OCI-LY7 (cell line): Measurements from ENCODE around the gene FTH1. TPM values are rescaled to one million over a fixed set of nuclear protein-coding genes. Genes with fewer than 3 reads are reported as not detected.

ENCODE experiments used
- BruUV-seq: library from RNA; stranded (reverse); fragments of 400-500 nt; replicated peaks from 2 replicates; lab custom pipeline; 2021; lab: Mats Ljungman, UMichigan
- CTCF ChIA-PET: fragments of 300-600 bp; sonication (Branson Sonifier 250); formaldehyde crosslinking; loops from one replicate; lab custom pipeline; 2022; ENCODE audit warnings: antibody characterized with exemption; ENCODE audit not compliant: unreplicated experiment; lab: Charles Lee
- POLR2A ChIA-PET: fragments of 300-600 bp; sonication (Branson Sonifier 250); formaldehyde crosslinking; loops from one replicate; lab custom pipeline; 2022; ENCODE audit warnings: antibody characterized with exemption; lab: Charles Lee
- DNase-seq: peaks from one replicate; pipeline ENCODE4 v3.0.0-alpha.2; 2015; ENCODE audit warnings: low spot score
- H2AFZ ChIP-seq: fragments of 200-600 bp; sonication (generic), shearing (Covaris generic); 2 replicates; pipeline ENCODE4 v1.6.1; 2014; ENCODE audit warnings: mild to moderate bottlenecking, antibody characterized with exemption, low read length, moderate library complexity
- H3K27ac ChIP-seq: fragments of 200-600 bp; sonication (generic); 2 replicates; pipeline ENCODE4 v1.5.1; 2014; ENCODE audit warnings: mixed run types, low read depth, mild to moderate bottlenecking, moderate library complexity, low read length, inconsistent platforms; ENCODE audit not compliant: poor library complexity, severe bottlenecking
- H3K36me3 ChIP-seq: fragments of 200-600 bp; sonication (generic); 2 replicates; pipeline ENCODE4 v1.6.1; 2014; ENCODE audit warnings: mild to moderate bottlenecking, antibody characterized with exemption, low read length, moderate library complexity, mixed read lengths; ENCODE audit not compliant: insufficient read depth
- H3K4me1 ChIP-seq: fragments of 200-600 bp; sonication (generic); 2 replicates; pipeline ENCODE4 v1.5.1; 2014; ENCODE audit warnings: mild to moderate bottlenecking, low read length; ENCODE audit not compliant: insufficient read depth, poor library complexity, severe bottlenecking
- H3K4me2 ChIP-seq: fragments of 200-600 bp; sonication (generic); 2 replicates; pipeline ENCODE4 v1.6.1; 2014; ENCODE audit warnings: mild to moderate bottlenecking, low read length
- H3K4me3 ChIP-seq: fragments of 200-600 bp; sonication (generic); 2 replicates; pipeline ENCODE4 v1.5.1; 2014; ENCODE audit warnings: mild to moderate bottlenecking, low read depth, low read length; ENCODE audit not compliant: poor library complexity, severe bottlenecking
- H3K79me2 ChIP-seq: fragments of 200-600 bp; sonication (generic); 2 replicates; pipeline ENCODE4 v1.6.1; 2016; ENCODE audit warnings: low read depth, mild to moderate bottlenecking, low read length, moderate library complexity, mixed read lengths; ENCODE audit not compliant: insufficient read depth
- H3K9me2 ChIP-seq: fragments of 200-600 bp; sonication (generic); 2 replicates; pipeline ENCODE4 v1.6.1; 2016; ENCODE audit warnings: mild to moderate bottlenecking, low read length, mixed read lengths; ENCODE audit not compliant: insufficient read depth
- H3K9me3 ChIP-seq: fragments of 200-600 bp; sonication (generic); 2 replicates; pipeline ENCODE4 v1.6.1; 2014; ENCODE audit warnings: mild to moderate bottlenecking, mixed run types, low read length, mixed read lengths
- H4K20me1 ChIP-seq: fragments of 200-600 bp; sonication (generic); 2 replicates; pipeline ENCODE4 v1.6.1; 2014; ENCODE audit warnings: mild to moderate bottlenecking, antibody characterized with exemption, low read length, moderate library complexity, mixed read lengths; ENCODE audit not compliant: insufficient read depth
- CTCF ChIP-seq: fragments of 200-600 bp; sonication (generic); conservative IDR thresholded peaks from 2 replicates; pipeline ENCODE4 v1.5.1; 2014; ENCODE audit warnings: mild to moderate bottlenecking, antibody characterized with exemption, low read length, moderate library complexity, mixed read lengths
- EZH2phosphoT487 ChIP-seq: fragments of 200-600 bp; sonication (generic); IDR thresholded peaks from 2 replicates; pipeline ENCODE4 v1.6.1; 2018; ENCODE audit warnings: low read depth, borderline replicate concordance, mild to moderate bottlenecking, mixed run types, antibody characterized with exemption, low read length, moderate library complexity, mixed read lengths
- intact Hi-C: fragments of 100-400 bp; cut with micrococcal nuclease; formaldehyde crosslinking; loops from one replicate; pipeline ENCODE4 v1.10.0; 2022; ENCODE audit not compliant: unreplicated experiment
- total RNA-seq, 2 experiments: library from RNA; depleted of rRNA in 1 of 2; stranded (reverse); fragments of >200 nt in 1 of 2; shearing (Covaris generic) in 1 of 2; gene quantifications; 2 replicates each; pipeline ENCODE4 v1.2.3, GENCODE V29; 2014 to 2022

FTH1 gene
- total RNA-seq, 2 experiments from 2014 or later: 153 to 185 TPM

DNA sequence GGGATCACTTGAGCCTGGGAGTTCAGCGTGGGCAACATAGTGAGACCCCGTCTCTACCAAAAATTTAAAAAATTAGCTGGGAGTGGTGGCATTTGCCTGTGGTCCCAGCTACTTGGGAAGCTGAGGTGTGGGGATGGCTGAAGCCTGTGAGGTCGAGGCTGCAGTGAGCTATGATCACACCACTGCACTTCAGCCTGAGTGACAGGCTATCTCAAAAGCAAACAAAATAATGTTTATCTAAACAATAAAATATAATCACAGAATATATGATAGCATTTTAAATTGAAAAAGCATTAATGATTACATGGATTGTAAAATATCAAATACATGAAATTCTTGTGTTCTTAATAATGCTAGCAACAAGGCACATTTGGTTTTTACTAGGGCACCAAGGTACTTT is 14.6 kb downstream of the FTH1 start:
- TF ChIP-seq CTCF (no peak), EZH2phosphoT487 (no peak)
- H4K20me1 ChIP-seq: no peaks in the 10 kb centered on the region
- ChIA-PET CTCF (no interaction called here), POLR2A (interaction anchor here (1.1 kb wide), 1 partner anchor 54 kb away, joined by 3 read pairs; no protein-coding TSS in a partner anchor)
- H3K36me3 ChIP-seq: no peaks in the 10 kb centered on the region
- no peaks in the 10 kb centered on the region for H3K79me2 ChIP-seq
- intact Hi-C loops: no loop called here
- H3K9me3 ChIP-seq: no peaks in the 10 kb centered on the region
- H3K4me3 ChIP-seq: no peak overlapping the region
- no peak overlapping the region for H3K27ac ChIP-seq
- no peak for DNase-seq
- no peaks in the 10 kb centered on the region for H3K9me2 ChIP-seq
- H3K4me2 ChIP-seq: no peak overlapping the region
- no peak overlapping the region for H2AFZ ChIP-seq
- no TSS peak for BruUV-seq
- peaks cover 8% of the 10 kb centered on the region for H3K4me1 ChIP-seq

DNA sequence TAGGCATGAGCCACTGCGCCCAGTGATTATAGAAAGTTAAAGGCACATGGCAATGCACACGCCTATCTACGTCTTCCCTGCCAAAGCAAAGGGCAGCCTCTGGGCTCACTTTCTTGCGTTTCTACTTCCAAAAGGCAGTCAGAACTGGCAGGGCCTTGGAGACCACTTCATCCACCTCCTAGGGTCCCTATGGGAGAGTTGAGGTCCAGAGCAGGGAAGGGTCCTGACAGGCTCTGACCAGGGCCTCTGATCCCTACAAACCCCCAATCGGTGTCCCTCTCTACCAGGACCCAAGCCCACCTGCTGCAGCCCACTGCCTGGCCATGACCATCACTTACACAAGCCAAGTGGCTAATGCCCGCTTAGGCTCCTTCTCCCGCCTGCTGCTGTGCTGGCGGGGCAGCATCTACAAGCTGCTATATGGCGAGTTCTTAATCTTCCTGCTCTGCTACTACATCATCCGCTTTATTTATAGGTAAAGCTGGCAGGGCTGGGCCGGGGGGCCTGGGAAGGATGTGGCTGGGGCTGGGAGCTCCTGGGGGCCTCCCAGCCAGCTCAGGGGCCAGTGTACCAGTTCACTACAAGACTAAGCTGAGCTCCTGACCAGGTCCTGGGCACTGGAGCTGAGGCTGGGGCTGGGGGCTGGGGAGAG is 15.8 kb downstream of the FTH1 start:
- no peaks in the 10 kb centered on the region for H3K9me3 ChIP-seq
- no peaks in the 10 kb centered on the region for H3K79me2 ChIP-seq
- ChIA-PET CTCF (no interaction called here), POLR2A (interaction anchor here (1.1 kb wide), 1 partner anchor 52 kb away, joined by 3 read pairs; no protein-coding TSS in a partner anchor)
- DNase-seq: no peak
- intact Hi-C loops: no loop called here
- BruUV-seq: no TSS peak
- H3K9me2 ChIP-seq: no peaks in the 10 kb centered on the region
- H3K4me2 ChIP-seq: no peak overlapping the region
- no peak overlapping the region for H2AFZ ChIP-seq
- no peaks in the 10 kb centered on the region for H4K20me1 ChIP-seq
- H3K4me1 ChIP-seq: peaks cover 8% of the 10 kb centered on the region
- H3K4me3 ChIP-seq: no peak overlapping the region
- no peak overlapping the region for H3K27ac ChIP-seq
- no peaks in the 10 kb centered on the region for H3K36me3 ChIP-seq
- no peak for TF ChIP-seq CTCF
- TF ChIP-seq EZH2phosphoT487: no peak

DNA sequence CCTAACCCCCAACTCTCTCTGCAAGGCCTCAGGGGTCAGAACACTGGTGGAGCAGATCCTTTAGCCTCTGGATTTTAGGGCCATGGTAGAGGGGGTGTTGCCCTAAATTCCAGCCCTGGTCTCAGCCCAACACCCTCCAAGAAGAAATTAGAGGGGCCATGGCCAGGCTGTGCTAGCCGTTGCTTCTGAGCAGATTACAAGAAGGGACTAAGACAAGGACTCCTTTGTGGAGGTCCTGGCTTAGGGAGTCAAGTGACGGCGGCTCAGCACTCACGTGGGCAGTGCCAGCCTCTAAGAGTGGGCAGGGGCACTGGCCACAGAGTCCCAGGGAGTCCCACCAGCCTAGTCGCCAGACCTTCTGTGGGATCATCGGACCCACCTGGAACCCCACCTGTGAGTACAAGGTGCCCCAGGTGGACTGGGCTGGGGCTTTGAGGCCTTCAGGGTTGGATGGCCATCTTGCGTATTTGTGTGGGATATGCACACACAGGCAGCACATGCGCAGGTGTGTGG is 17.3 kb downstream of the FTH1 start, which contains the start of gene BEST1:
Gene BEST1 (plus strand): TSS at position 317 of the 513 bp plus-strand sequence. CDS start 1,456 bp downstream, outside the sequence.
- no TSS peak for BruUV-seq
- Histone ChIP-seq H3K9me3 (no peaks in the 10 kb centered on the region), H4K20me1 (no peaks in the 10 kb centered on the region), H3K4me3 (no peak within 1 kb of the TSS), H3K79me2 (no peaks in the 10 kb centered on the region), H3K4me2 (no peak within 1 kb of the TSS), H3K4me1 (peaks cover 8% of the 10 kb centered on the region), H3K36me3 (no peaks in the 10 kb centered on the region), H3K9me2 (no peaks in the 10 kb centered on the region), H3K27ac (no peak within 1 kb of the TSS), H2AFZ (0 out of 2 replicates have a peak within 1 kb of the TSS, but pooled peaks have one; percentile 30)
- ChIA-PET POLR2A (interaction anchor here (0.6 to 1.0 kb wide), 2 partner anchors 18 to 51 kb away, joined by 3 read pairs; partner anchors contain the start of gene FTH1), CTCF (interaction anchor here (0.7 kb wide), 1 partner anchor 152 kb away, joined by 6 read pairs; no protein-coding TSS in a partner anchor)
- intact Hi-C loops: no loop called here
- DNase-seq: no peak
- TF ChIP-seq CTCF (no peak), EZH2phosphoT487 (no peak)
